PC-3 (cell line): ENCODE results near the gene COL6A1. TPM values are rescaled to one million over a fixed set of nuclear protein-coding genes. Genes with fewer than 3 reads are reported as not detected.
A peak's percentile ranks its signal among the peaks of the same experiment; 100 is the strongest.

ENCODE experiments used
- ATAC-seq: fragments of 200-7000 bp; cut with Tn5 transposase; 2 replicates; pipeline ENCODE4 v1.9.1; 2020; ENCODE audit warnings: mild to moderate bottlenecking, moderate library complexity
- BruUV-seq: library from RNA; stranded (reverse); fragments of 400-500 nt; replicated peaks from 2 replicates; lab custom pipeline; 2021; lab: Mats Ljungman, UMichigan
- CTCF ChIA-PET: fragments of 300-600 bp; sonication (Branson Sonifier 250); formaldehyde crosslinking; loops from one replicate; lab custom pipeline; 2022; ENCODE audit warnings: antibody characterized with exemption; lab: Charles Lee
- POLR2A ChIA-PET: fragments of 300-600 bp; sonication (Branson Sonifier 250); formaldehyde crosslinking; loops from one replicate; lab custom pipeline; 2022; ENCODE audit warnings: antibody characterized with exemption; ENCODE audit not compliant: unreplicated experiment; lab: Charles Lee
- DNase-seq: peaks from one replicate; pipeline ENCODE4 v3.0.0-alpha.2; 2015
- H2AFZ ChIP-seq: fragments of 300-600 bp; sonication (generic); 2 replicates; pipeline ENCODE4 v1.6.0; 2016; ENCODE audit warnings: antibody characterized with exemption, low read length
- H3F3A ChIP-seq: fragments of 300-600 bp; sonication (generic); one replicate; pipeline ENCODE4 v1.6.0; 2017; ENCODE audit warnings: antibody characterized with exemption, low read length, control low read depth, mild to moderate bottlenecking; ENCODE audit not compliant: unreplicated experiment
- H3K27ac ChIP-seq: fragments of 300-600 bp; sonication (generic); 2 replicates; pipeline ENCODE4 v1.5.1; 2016; ENCODE audit warnings: mild to moderate bottlenecking, low read length
- H3K27me3 ChIP-seq: fragments of 300-600 bp; sonication (generic); 2 replicates; pipeline ENCODE4 v1.6.1; 2016; ENCODE audit warnings: low read length, mixed read lengths
- H3K36me3 ChIP-seq: fragments of 300-600 bp; sonication (generic); 2 replicates; pipeline ENCODE4 v1.6.1; 2016; ENCODE audit warnings: low read depth, mixed run types, low read length, mixed read lengths
- H3K4me1 ChIP-seq: fragments of 300-600 bp; sonication (generic); 2 replicates; pipeline ENCODE4 v1.5.1; 2016; ENCODE audit warnings: low read length; ENCODE audit not compliant: insufficient read depth
- H3K4me2 ChIP-seq: fragments of 300-600 bp; sonication (generic); 2 replicates; pipeline ENCODE4 v1.6.0; 2016; ENCODE audit warnings: low read length
- H3K4me3 ChIP-seq: fragments of 300-600 bp; sonication (generic); 2 replicates; pipeline ENCODE4 v1.5.1; 2016; ENCODE audit warnings: mild to moderate bottlenecking, low read length, mixed read lengths
- H3K79me2 ChIP-seq: fragments of 300-600 bp; sonication (generic); 2 replicates; pipeline ENCODE4 v1.6.1; 2017; ENCODE audit warnings: low read length, mixed read lengths
- H3K9ac ChIP-seq: fragments of 300-600 bp; sonication (generic); 2 replicates; pipeline ENCODE4 v1.6.0; 2016; ENCODE audit warnings: mild to moderate bottlenecking, low read length
- H3K9me2 ChIP-seq: fragments of 300-600 bp; sonication (generic); replicated peaks from 2 replicates; pipeline ENCODE4 v1.6.1; 2016; ENCODE audit warnings: mixed run types, low read length, mixed read lengths
- H3K9me3 ChIP-seq: fragments of 300-600 bp; sonication (generic); 2 replicates; pipeline ENCODE4 v1.6.1; 2016; ENCODE audit warnings: low read length, mixed read lengths
- H4K20me1 ChIP-seq: fragments of 300-600 bp; sonication (generic); 2 replicates; pipeline ENCODE4 v1.6.1; 2016; ENCODE audit warnings: low read length, mixed read lengths
- CTCF ChIP-seq: fragments of 300-600 bp; sonication (generic); conservative IDR thresholded peaks from 2 replicates; pipeline ENCODE4 v1.5.1; 2017; ENCODE audit warnings: antibody characterized with exemption, low read depth, mild to moderate bottlenecking, low read length
- EZH2 ChIP-seq: fragments of 300-600 bp; sonication (generic); IDR thresholded peaks from one replicate; pipeline ENCODE4 v1.6.1; 2017; ENCODE audit warnings: antibody characterized with exemption, mild to moderate bottlenecking, low read length; ENCODE audit not compliant: unreplicated experiment
- EZH2phosphoT487 ChIP-seq: fragments of 300-600 bp; sonication (generic); IDR thresholded peaks from 2 replicates; pipeline ENCODE4 v1.6.1; 2018; ENCODE audit warnings: mild to moderate bottlenecking, antibody characterized with exemption, low read length, borderline replicate concordance
- intact Hi-C: fragments of 100-400 bp; cut with micrococcal nuclease; formaldehyde crosslinking; loops from 2 replicates; pipeline ENCODE4 v1.9.0; 2023
- total RNA-seq: library from RNA; depleted of rRNA; stranded (reverse); fragments of >200 nt; gene quantifications from 2 replicates; pipeline ENCODE4 v1.2.3, GENCODE V29; 2014

Gene COL6A1
- total RNA-seq, 1 experiment from 2014 or later = 487 TPM

GRCh38 chr21:45973475-45974072 lies 8.0 kb upstream of the COL6A1 start:
- intact Hi-C loops = loop anchor here (1.0 to 5.0 kb wide), 2 partner anchors 126 to 169 kb away; no protein-coding TSS in a partner anchor
- DNase-seq = peak; percentile 86

GRCh38 chr21:45974073-45975019 lies 7.2 kb upstream of the COL6A1 start:
- POLR2A ChIA-PET = interaction anchor here (0.6 to 1.1 kb wide), 4 partner anchors 9 to 157 kb away, joined by 3 to 13 read pairs (median 6); no protein-coding TSS in a partner anchor
- H3F3A ChIP-seq = peaks cover 8% of the 10 kb centered on the region
- BruUV-seq = TSS peak; percentile 66
- no peaks in the 10 kb centered on the region for H4K20me1 ChIP-seq
- intact Hi-C loops = loop anchor here (5.0 kb wide), 1 partner anchor 168 kb away; no protein-coding TSS in a partner anchor
- CTCF ChIA-PET = interaction anchor here (0.6 to 1.8 kb wide), 7 partner anchors 9 to 255 kb away, joined by 3 to 22 read pairs (median 7); no protein-coding TSS in a partner anchor
- peak overlapping the region; percentile 93 for H3K27ac ChIP-seq
- no peaks in the 10 kb centered on the region for H3K27me3 ChIP-seq
- no peaks in the 10 kb centered on the region for H3K79me2 ChIP-seq
- peak overlapping the region; percentile 64 for H3K4me3 ChIP-seq
- peak overlapping the region; percentile 90 for H3K9ac ChIP-seq
- H3K9me2 ChIP-seq = no peaks in the 10 kb centered on the region
- H3K9me3 ChIP-seq = no peaks in the 10 kb centered on the region
- TF ChIP-seq EZH2 (no peak), EZH2phosphoT487 (no peak), CTCF (no peak)
- H3K36me3 ChIP-seq = no peaks in the 10 kb centered on the region
- ATAC-seq (peak; percentile 41), DNase-seq (peak; percentile 74)
- H3K4me1 ChIP-seq = peaks cover 41% of the 10 kb centered on the region
- H2AFZ ChIP-seq = peak overlapping the region; percentile 73
- H3K4me2 ChIP-seq = peak overlapping the region; percentile 98

More at GRCh38 chr21:45973475-45974072, 8.0 kb upstream of the COL6A1 start:
- peak; percentile 25 for ATAC-seq
- no peaks in the 10 kb centered on the region for H3K27me3 ChIP-seq
- peaks cover 33% of the 10 kb centered on the region for H3K4me1 ChIP-seq
- H2AFZ ChIP-seq = peak overlapping the region; percentile 73
- H4K20me1 ChIP-seq = no peaks in the 10 kb centered on the region
- ChIA-PET POLR2A (interaction anchor here (0.6 to 1.0 kb wide), 3 partner anchors 9 to 158 kb away, joined by 3 to 13 read pairs (median 9); no protein-coding TSS in a partner anchor), CTCF (interaction anchor here (0.5 to 1.8 kb wide), 9 partner anchors 9 to 256 kb away, joined by 3 to 22 read pairs (median 5); no protein-coding TSS in a partner anchor)
- no peaks in the 10 kb centered on the region for H3K9me2 ChIP-seq
- H3K36me3 ChIP-seq = no peaks in the 10 kb centered on the region
- BruUV-seq = TSS peak; percentile 71
- H3K4me3 ChIP-seq = peak overlapping the region; percentile 64
- no peaks in the 10 kb centered on the region for H3K79me2 ChIP-seq
- peak overlapping the region; percentile 98 for H3K4me2 ChIP-seq
- H3K9ac ChIP-seq = peak overlapping the region; percentile 90
- H3F3A ChIP-seq = peaks cover 8% of the 10 kb centered on the region
- no peaks in the 10 kb centered on the region for H3K9me3 ChIP-seq
- peak overlapping the region; percentile 93 for H3K27ac ChIP-seq
- TF ChIP-seq CTCF (peak; percentile 88), EZH2phosphoT487 (no peak)
